Measurements from ENCODE around the gene ZFX.

GRCh38 chrX:24201216-24201615 lies 51.7 kb downstream of the ZFX start:
- no peak for TF ChIP-seq CTCF (IDR thresholded peaks at IDR 0.05 in 4 of 5, conservative IDR thresholded peaks at IDR 0.05 in 1 of 5)
- no peak for TF ChIP-seq POLR2A (IDR thresholded peaks at IDR 0.05)
